Astrocyte of the hippocampus (primary cell): ENCODE data around the gene OR10G4.
"Not testable (repeated sequence)": the region's sequence is repeated elsewhere in the genome, so short reads cannot be mapped to it uniquely, and the experiment has no call there.

Experiments used
- DNase-seq: peaks from one replicate; pipeline ENCODE4 v3.0.0; 2011; ENCODE audit warnings: low read depth, low spot score

Gene OR10G4, protein sequence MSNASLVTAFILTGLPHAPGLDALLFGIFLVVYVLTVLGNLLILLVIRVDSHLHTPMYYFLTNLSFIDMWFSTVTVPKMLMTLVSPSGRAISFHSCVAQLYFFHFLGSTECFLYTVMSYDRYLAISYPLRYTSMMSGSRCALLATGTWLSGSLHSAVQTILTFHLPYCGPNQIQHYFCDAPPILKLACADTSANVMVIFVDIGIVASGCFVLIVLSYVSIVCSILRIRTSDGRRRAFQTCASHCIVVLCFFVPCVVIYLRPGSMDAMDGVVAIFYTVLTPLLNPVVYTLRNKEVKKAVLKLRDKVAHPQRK

GRCh38 chr11:124012697-124013096 lies at the start of gene OR10G4:
Gene OR10G4 (plus strand): TSS chr11:124012997. CDS start chr11:124015575, 2,578 bp downstream.
- no peak for DNase-seq

GRCh38 chr11:123973816-123974215 lies 39.0 kb upstream of the OR10G4 start:
- DNase-seq, result peak; percentile 49

DNA sequence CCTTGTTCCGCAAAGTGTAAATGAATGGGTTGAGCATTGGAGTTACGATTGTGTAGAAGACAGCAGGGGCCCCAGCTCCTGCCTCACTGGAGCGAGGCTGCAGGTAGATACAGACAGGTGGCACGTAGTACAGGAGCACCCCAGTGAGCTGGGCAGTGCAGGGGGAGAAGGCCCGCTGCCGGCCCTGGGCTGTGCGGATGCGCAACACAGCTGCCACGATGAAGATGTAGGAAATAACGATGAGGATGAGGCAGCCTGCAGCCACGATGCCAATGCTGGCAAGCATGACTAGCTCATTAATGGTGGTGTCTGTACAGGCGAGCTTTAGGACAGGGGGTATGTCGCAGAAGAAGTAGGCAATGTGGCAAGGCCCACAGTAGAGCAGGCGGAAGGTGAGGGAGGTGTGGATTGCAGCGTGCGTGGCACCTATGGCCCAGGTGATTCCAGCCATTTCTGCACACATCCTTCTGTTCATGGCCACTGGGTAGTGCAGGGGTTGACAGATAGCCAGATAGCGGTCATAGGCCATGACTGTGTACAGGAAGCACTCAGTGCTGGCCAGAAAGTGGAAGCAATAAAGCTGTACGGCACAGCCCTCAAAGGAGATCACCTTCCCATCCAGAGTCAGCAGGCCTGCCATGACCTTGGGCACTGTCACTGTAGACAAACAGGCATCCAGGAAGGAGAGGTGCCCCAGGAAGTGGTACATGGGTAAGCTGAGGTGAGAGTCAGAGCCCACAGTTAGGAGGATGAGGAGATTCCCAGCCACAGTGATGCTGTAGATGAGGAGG lies 35.8 kb upstream of the OR10G4 start:
- no peak for DNase-seq

DNA sequence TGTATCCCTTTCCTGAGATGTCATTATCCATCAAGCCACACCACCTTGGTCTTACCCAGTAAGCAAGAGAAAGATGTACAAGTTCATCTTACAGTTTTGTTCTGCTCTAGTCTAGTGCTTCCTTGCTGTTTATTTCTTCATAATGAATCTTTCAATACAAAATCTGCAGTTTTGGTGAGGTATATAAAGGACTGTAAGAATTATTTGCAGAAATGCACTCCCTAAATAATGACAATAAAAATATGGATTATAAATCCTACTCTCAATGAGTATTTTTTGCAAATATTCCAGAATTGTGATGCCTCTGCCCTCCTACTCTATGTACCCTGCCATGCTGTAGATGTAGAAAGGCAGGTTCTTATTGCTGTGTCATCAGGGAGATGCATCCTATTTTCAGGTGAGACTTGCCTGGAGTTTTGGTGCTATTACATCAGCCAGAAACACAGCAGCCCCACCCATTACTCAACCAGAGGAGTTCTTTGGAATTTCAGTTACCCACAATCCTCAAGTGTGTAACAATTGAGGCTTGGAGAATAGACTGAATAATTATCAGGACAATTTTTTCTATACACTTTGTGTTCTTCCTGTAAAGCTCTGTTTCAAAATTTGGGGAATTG lies 35.0 kb upstream of the OR10G4 start, which contains the start of gene OR10S1:
Gene OR10S1, minus strand, starts transcription at position 51 of the 617 bp plus-strand sequence. CDS start 117 bp downstream, outside the sequence.
- no peak for DNase-seq

DNA sequence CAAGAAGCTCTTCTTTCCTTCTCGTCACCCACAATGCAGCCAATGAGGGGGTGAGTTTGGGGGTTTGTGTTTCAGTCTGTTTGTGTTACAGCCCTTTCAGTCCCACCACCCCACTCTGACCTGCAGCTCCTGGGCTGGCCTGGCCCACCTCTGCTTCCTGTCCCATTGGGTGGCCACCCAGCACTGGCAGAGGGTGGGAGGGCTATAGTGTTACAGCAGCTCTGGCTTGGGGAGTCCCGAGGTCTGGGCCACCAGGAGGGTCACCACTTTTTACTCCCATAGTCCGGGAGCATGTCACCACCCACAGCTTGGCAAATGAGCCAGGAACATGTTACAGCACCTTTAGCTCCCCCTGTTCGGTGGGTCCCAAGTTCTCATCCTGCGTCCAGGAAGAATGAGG lies 33.5 kb upstream of the OR10G4 start:
- DNase-seq, result no peak

DNA sequence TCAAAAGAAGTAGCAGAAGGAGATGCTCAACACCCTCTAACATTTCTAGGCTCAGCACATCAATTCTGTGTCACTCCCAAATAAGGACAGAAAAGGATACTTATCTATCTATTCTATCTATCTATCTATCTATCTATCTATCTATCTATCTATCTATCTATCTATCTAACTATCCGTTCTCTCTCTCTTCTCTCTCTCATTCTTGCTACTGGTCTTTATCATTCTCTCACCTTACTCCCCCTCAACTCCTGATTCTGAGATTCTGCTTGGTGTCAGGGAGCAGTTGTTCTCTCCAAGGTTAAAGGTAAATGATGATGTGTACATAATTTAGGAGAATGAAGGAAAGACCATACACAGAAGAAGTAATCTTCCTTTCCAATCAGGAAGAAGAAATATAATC lies 17.7 kb upstream of the OR10G4 start, which contains the start of gene OR10G6:
Gene OR10G6, minus strand, starts transcription at position 43 of the 400 bp plus-strand sequence. Its CDS starts 0 bp downstream, at position 43.
- no peak for DNase-seq

DNA sequence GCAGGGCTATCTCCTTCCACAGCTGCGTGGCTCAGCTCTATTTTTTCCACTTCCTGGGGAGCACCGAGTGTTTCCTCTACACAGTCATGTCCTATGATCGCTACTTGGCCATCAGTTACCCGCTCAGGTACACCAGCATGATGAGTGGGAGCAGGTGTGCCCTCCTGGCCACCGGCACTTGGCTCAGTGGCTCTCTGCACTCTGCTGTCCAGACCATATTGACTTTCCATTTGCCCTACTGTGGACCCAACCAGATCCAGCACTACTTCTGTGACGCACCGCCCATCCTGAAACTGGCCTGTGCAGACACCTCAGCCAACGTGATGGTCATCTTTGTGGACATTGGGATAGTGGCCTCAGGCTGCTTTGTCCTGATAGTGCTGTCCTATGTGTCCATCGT lies 3.0 kb downstream of the OR10G4 start:
- not testable (repeated sequence) for DNase-seq

DNA sequence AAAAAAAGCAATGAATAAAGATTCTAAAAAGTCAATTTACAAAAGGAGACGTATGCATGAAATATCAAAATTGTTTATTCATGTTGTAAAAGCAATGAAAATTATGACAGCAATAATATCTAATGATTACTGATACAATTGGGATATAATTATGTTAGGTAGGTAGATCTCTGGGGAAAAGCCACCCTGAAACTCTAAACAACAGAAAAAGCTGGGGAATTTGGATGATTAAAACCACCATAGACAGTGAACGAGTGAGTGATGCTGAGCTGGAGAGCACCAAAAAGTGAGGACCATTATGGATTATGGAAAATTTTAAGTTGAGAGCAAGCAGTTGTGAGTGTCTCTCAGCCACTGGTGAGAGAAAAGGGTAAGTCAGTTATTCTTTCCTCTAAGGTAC lies 13.7 kb downstream of the OR10G4 start, which contains the start of gene OR10G8:
Gene OR10G8, plus strand, starts transcription at position 301 of the 400 bp plus-strand sequence. CDS start 2,825 bp downstream, outside the sequence.
- no peak for DNase-seq

- DNase-seq, result no peak
These were observed 23.9 kb downstream of the OR10G4 start for GRCh38 chr11:124036666-124037065.

- DNase-seq, result no peak
These were observed 26.8 kb downstream of the OR10G4 start for GRCh38 chr11:124039557-124039956.

DNA sequence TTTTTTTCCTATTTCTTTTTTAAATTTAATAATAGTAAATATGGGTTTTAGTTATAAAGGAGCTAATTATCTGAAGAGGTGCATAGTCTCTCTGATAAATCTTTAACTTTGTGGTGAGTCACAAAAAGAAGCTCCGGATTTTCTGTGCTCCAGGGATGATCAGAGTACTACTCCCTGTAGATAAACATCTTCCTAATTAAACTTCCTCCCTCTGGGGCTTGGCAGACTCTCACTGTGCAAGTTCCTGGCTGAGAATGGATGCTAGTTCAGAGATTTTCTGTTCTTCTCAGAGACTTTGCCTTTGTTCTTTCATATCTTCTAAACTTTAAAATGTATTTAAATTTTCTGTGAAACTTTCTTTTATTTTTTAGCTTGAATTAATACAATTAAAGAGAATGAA lies 28.5 kb downstream of the OR10G4 start, which contains the start of gene OR10G7:
Gene OR10G7, minus strand, starts transcription at position 72 of the 400 bp plus-strand sequence. CDS start 2,324 bp downstream, outside the sequence.
- no peak for DNase-seq

DNA sequence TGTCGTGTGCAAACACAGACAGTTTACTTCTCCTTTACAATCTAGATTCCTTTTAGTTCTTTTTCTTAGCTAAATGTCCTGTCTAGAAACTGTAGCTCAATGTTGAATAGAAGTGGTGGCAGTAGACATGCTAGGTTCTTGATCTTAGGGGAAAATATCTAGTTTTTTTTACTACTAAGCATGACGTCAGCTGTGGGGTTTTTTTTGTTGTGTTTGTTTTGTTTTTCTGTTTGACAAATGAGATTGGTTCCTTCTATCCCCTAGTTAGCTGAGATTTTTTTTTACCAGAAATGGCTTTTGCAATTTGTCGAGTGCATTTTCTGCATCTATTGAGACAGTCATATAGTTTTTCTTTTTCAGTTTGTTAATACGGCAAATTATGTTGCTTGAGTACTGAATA lies 30.6 kb downstream of the OR10G4 start:
- no peak for DNase-seq

- DNase-seq, result no peak
These were observed 38.0 kb downstream of the OR10G4 start for GRCh38 chr11:124050748-124051147.

GRCh38 chr11:124052966-124053365 lies 40.2 kb downstream of the OR10G4 start:
- DNase-seq, result no peak
